HG02759 (cell line): ENCODE data around the gene DAD1.
A peak's percentile ranks its signal among the peaks of the same experiment; 100 is the strongest.
"Not testable (repeated sequence)": the region's sequence is repeated elsewhere in the genome, so short reads cannot be mapped to it uniquely, and the experiment has no call there.

ENCODE experiments used
- ATAC-seq: cut with Tn5 transposase; IDR thresholded peaks from one replicate; pipeline ENCODE4 v1.9.1; 2021; ENCODE audit warnings: mild to moderate bottlenecking, moderate library complexity; ENCODE audit not compliant: unreplicated experiment

Gene DAD1

GRCh38 chr14:22553861-22554497 is 35.0 kb downstream of the DAD1 start:
- not testable (repeated sequence) for ATAC-seq

DNA sequence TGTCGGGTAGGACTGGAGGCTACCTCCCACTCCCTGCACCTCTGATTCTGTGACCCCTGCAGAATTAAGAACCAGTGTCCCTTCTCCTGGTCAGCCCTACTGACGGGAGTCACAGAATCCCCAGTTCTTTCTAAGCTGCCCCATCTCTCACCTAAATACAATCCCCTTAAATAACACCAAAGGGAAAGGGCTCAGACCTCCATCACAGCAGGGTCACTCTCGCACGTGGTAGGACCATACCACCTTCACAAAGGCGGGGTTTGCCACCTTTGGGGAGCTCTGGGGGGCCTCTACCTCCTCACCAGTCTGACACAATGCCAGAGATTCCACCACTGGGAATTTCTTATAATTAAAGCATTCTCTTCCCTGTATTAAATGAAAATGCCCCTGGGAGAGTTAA is 35.6 kb downstream of the DAD1 start:
- no peak for ATAC-seq

GRCh38 chr14:22552827-22553076 is 36.3 kb downstream of the DAD1 start:
- ATAC-seq = no peak

- no peak for ATAC-seq
These were observed 36.8 kb downstream of the DAD1 start for GRCh38 chr14:22552001-22552826.

DNA sequence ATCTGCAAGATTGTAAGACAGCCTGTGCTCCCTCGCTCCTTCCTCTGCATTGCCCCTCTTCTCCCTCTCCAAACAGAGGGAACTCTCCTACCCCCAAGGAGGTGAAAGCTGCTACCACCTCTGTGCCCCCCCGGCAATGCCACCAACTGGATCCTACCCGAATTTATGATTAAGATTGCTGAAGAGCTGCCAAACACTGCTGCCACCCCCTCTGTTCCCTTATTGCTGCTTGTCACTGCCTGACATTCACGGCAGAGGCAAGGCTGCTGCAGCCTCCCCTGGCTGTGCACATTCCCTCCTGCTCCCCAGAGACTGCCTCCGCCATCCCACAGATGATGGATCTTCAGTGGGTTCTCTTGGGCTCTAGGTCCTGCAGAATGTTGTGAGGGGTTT is 37.4 kb downstream of the DAD1 start:
- no peak for ATAC-seq

GRCh38 chr14:22549981-22550673 is 38.9 kb downstream of the DAD1 start:
- peak; percentile 78 for ATAC-seq

DNA sequence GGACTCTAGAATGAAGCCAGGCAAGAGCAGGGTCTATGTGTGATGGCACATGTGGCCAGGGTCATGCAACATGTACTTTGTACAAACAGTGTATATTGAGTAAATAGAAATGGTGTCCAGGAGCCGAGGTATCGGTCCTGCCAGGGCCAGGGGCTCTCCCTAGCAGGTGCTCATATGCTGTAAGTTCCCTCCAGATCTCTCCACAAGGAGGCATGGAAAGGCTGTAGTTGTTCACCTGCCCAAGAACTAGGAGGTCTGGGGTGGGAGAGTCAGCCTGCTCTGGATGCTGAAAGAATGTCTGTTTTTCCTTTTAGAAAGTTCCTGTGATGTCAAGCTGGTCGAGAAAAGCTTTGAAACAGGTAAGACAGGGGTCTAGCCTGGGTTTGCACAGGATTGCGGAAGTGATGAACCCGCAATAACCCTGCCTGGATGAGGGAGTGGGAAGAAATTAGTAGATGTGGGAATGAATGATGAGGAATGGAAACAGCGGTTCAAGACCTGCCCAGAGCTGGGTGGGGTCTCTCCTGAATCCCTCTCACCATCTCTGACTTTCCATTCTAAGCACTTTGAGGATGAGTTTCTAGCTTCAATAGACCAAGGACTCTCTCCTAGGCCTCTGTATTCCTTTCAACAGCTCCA is 39.6 kb downstream of the DAD1 start:
- no peak for ATAC-seq

DNA sequence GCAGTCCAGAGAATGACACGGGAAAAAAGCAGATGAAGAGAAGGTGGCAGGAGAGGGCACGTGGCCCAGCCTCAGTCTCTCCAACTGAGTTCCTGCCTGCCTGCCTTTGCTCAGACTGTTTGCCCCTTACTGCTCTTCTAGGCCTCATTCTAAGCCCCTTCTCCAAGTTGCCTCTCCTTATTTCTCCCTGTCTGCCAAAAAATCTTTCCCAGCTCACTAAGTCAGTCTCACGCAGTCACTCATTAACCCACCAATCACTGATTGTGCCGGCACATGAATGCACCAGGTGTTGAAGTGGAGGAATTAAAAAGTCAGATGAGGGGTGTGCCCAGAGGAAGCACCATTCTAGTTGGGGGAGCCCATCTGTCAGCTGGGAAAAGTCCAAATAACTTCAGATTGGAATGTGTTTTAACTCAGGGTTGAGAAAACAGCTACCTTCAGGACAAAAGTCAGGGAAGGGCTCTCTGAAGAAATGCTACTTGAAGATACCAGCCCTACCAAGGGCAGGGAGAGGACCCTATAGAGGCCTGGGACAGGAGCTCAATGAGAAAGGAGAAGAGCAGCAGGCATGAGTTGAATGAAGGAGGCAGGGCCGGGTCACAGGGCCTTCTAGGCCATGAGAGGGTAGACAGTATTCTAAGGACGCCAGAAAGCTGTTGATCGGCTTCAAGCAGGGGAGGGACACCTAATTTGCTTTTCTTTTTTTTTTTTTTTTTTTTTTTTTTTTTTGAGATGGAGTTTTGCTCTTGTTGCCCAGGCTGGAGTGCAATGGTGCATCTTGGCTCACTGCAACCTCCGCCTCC is 40.9 kb downstream of the DAD1 start:
- no peak for ATAC-seq

DNA sequence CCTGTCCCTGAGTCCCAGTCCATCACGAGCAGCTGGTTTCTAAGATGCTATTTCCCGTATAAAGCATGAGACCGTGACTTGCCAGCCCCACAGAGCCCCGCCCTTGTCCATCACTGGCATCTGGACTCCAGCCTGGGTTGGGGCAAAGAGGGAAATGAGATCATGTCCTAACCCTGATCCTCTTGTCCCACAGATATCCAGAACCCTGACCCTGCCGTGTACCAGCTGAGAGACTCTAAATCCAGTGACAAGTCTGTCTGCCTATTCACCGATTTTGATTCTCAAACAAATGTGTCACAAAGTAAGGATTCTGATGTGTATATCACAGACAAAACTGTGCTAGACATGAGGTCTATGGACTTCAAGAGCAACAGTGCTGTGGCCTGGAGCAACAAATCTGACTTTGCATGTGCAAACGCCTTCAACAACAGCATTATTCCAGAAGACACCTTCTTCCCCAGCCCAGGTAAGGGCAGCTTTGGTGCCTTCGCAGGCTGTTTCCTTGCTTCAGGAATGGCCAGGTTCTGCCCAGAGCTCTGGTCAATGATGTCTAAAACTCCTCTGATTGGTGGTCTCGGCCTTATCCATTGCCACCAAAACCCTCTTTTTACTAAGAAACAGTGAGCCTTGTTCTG is 41.6 kb downstream of the DAD1 start:
- ATAC-seq = no peak

- ATAC-seq = no peak
These were observed 42.3 kb downstream of the DAD1 start for GRCh38 chr14:22546722-22547071.

DNA sequence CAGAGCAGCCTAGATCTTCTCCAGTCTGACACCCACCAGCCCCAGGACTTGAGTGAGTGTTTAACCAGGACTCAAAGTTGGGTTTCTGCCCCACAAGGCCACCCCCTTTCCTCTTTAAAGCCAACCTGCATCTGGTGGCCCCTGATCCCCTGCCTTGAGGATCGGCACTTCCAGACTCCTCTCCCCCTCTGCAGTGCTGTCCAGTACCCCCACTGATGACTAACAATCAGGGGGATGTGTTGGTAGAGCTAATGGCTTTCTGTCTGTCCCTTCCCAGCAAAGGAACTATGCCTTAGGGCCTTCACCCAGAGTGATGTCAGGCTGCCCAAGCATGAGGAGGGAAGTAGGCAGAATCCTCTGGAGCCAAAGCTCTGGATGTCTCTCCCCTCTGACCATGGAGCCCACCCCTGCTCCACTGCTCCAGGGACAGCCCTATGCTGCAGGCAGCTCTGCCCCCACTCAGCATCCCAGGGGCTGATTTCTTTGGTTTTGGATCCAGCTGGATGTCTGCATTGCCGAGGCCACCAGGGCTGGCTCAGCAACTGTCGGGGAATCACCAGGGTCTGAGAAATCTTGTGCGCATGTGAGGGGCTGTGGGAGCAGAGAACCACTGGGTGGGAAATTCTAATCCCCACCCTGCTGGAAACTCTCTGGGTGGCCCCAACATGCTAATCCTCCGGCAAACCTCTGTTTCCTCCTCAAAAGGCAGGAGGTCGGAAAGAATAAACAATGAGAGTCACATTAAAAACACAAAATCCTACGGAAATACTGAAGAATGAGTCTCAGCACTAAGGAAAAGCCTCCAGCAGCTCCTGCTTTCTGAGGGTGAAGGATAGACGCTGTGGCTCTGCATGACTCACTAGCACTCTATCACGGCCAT is 42.9 kb downstream of the DAD1 start:
- no peak for ATAC-seq

DNA sequence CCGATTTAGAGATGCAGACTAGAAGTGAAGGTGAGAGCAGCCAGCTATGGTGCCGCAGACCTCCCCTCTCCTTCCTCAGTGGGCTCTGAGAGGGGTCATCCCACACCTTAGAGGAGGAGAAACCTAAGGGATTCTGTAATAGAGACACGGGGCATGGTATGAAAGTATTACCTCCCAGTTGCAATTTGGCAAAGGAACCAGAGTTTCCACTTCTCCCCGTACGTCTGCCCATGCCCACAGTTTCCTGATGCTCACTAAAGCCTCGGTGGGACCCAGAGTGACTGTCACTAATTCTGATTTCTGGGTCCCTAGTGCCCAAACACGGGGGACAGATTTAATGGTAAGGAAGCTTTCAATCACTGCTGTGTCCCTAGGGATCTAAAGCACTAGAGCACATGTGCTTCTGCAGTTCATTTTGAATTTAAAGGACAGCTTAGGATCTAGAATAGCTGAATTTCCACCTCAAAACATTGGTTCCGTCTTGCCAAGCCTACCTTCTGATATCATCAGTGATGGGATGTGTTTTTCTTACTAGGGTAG is 44.1 kb downstream of the DAD1 start:
- ATAC-seq = no peak

DNA sequence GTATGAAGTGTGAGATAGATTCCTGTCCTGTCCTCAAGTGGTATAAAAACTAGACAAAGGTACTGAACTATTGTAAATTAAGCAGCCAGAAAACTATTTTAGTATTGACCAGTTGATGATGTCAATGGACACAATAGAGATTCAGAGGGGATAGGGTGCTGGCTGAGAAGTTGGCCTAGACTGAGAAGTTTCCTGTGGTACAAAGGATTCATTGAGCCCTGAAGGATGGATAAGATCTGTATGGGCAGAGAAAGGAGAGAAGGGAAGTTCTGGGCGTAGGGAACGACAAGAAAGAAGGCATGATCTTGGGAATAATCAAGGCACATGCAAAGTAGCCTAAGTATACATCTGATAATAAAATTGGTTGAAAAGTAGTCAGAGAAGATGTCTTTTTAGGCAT is 44.6 kb downstream of the DAD1 start:
- no peak for ATAC-seq

DNA sequence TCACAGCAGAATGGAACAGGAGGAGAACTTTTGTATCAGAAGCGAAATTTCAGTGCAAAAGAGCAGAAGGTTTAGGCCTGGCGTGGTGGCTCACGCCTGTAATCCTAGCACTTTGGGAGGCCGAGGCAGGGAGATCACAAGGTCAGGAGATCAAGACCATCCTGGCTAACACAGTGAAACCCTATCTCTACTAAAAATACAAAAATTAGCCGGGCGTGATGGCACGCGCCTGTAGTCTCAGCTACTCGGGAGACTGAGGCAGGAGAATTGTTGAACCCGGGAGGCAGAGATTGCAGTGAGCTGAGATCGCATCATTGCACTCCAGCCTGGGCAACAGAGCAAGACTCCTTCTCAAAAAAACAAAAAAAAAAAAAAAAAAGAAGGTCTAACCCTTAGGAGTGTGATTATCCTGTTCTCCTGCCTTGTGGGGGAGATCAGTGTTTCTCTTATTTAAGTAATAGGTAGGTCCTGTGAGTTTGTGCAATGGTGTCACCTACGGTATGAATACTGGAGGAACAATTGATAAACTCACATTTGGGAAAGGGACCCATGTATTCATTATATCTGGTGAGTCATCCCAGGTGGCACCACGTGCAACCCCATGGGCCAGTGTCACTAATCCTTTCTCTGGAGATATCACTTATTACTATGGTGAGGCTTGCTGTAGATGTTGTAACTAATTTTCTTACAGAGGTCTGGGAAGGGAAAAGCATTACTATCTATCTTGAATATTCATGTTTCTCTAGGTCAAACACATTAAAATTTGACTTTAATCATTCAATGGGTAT is 45.3 kb downstream of the DAD1 start:
- not testable (repeated sequence) for ATAC-seq

GRCh38 chr14:22542360-22542759 is 46.7 kb downstream of the DAD1 start:
- no peak for ATAC-seq

- ATAC-seq = no peak
These were observed 47.3 kb downstream of the DAD1 start for GRCh38 chr14:22541721-22542120.

DNA sequence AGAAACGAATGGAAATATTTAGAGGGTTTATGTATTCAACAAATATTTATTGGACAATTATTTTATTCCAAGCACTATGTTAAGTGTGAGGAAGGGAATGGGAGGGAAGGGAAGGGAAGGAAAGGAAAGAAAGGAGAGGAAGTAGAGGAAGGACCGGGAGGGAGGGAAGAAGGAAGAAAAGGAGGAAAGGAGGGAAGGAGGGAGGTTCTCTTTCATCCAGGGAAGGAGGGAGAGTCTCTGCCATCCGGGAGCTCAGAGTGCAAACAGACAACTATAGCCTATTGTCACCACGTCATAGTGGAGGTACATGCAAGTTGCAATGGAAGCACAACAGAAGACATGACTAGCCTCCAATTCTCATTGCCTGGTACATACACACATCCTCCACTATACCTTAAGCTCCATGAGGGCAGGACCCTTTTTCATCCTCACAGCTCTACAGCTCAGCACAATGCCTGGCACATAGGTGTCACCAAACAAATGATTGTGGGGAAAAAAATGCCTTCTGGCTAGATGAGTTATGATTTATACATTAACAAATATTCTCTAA is 48.1 kb downstream of the DAD1 start:
- ATAC-seq = no peak

- ATAC-seq = no peak
These were observed 48.7 kb downstream of the DAD1 start for GRCh38 chr14:22540293-22540692.
